ENCODE results near the gene ABHD8.

ABHD8 gene

DNA sequence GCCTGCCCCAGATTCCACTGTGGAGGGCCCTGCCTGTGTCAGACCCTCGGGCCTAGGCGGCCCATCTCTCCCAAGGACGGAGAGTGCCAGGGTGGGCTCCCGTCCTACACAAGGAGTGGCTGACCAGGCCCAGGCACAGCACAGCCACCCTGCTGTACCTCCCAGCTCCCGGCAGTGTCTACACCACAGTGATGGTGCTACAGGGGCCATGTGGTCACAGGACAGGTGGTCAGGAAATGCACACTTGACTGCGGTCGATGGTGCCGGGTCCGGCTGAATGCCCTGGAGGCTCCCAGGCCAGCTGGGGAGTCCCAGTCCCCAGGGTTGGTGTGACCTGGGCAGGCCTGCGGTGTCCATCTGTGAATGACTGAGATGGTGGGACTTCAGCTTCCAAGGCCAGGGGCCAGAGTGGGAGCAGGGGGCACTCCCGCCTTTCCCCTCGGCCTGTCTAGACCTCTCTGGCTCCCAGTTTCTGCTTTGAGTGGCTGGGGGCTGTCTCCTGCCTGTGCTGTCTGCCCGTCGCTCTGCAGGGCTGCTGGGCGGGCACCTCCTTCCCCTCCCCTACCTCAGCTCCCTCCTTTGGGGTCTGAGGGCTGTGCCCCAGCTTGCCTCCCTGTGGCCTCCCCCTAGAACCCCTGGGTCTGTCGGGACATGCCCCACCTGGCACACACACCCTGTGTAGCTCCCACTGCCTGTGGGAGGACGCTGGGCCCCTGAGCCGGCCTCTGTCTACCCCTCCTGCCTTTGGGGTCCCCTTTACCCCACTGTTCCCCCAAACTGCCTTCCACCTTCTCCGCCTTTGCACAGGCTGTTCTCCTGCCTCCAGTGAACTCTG is 18.6 kb upstream of the ABHD8 start:
- DNase-seq (ENCODE audit: low spot score), result no peak

DNA sequence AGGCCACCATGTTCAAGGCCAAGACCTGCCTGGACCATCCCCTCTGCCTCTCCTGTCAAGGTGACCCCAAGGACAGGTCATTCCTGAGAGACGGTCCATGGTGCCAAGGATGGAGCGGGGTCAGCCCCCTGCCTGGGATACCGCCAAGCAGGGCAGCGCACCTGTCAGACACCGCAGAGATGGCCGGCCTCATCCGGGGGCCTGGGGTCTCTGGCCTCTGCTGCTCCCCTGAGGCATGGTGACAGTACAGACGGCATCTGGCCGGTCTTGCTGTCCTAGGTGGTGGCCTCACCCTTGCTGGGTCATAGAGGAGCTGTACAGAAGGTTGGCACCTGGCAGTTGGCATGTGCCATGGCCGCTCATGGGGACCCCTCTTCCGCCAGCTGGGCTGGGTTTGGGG is 17.2 kb upstream of the ABHD8 start:
- DNase-seq (ENCODE audit: low spot score), result no peak

DNA sequence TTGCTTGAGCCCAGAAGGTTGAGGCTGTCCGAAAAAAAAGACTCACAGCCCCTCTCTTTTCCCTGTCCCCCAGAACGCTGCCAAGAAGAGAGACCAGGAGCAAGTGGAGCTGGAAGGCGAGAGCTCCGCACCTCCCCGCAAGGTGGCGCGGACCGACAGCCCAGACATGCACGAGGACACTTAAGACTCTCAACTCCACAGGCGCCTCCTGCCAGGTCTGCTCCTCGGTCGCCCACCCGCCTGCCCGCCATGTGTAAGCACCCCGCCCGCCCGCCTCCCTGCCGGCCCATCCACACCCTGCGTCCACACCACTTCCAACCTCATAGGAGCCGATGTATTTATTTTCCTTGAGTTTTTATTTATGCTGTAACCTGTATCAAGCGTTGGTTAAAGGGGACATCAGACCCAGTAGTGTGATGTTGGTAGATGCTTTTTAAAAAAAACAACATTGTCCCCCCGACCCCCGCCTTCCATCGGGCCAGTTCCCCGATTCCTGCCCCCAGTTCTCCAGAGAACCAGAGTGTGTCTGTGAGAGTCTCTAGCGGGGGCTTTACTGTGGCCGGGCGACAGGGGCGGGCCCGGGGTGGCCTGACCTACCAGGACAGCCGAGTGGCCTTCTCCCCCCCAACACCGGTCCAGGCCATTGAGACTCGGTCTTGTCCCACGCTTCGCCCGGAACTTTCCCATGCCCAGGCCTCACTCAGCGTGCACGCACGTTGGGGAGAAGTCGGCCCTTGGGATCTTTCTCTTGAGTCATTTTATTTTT is 16.4 kb upstream of the ABHD8 start:
- DNase-seq (ENCODE audit: low spot score), result no peak

DNA sequence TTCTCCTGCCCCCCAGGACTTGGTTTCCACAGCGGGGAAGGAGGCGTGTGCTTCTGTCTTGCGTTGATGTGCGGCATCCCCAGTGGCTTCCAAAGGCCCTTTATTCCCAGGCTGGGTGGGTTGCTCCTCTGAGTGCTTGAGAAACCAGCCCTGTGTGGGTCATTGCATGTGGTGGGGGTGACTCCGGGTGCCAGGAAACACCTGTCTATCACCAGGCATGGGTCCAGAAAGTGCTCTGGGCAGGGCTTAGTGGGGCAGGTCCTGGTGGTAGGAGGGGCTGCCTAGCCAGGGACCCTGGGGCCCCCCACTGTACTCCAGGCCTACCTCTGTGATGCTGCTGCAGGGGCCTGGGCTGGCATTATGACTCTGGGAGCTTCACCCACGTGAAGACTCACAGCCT is 15.7 kb upstream of the ABHD8 start:
- no peak for DNase-seq (ENCODE audit: low spot score)

DNA sequence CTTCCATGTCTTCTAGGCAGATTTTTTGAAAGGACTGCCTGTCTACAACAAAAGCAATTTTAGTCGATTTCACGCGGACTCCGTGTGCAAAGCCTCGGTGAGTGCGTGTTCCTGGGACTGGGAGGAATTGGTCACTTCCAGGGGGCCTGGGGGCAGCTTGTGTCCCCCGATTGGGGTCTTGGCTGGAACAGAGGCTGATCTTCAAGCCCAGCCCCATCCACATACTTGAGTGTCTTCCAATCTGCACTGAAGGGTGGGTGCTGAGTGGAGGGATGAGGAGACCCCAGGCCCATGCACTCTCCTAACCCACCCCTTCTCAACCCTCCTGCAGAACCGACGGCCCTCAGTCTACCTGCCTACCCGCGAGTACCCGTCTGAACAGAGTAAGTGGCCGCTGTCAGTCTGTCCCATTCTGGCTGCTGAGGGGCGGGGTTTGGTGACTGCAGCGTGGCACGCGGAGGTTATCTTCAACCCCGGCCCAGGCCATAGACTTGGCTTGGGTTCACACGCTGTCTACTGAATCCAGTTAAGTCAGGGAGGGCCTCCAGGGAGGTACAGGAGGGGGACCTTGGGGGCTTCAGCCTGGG is 10.9 kb upstream of the ABHD8 start:
- DNase-seq (ENCODE audit: low spot score), result no peak

DNA sequence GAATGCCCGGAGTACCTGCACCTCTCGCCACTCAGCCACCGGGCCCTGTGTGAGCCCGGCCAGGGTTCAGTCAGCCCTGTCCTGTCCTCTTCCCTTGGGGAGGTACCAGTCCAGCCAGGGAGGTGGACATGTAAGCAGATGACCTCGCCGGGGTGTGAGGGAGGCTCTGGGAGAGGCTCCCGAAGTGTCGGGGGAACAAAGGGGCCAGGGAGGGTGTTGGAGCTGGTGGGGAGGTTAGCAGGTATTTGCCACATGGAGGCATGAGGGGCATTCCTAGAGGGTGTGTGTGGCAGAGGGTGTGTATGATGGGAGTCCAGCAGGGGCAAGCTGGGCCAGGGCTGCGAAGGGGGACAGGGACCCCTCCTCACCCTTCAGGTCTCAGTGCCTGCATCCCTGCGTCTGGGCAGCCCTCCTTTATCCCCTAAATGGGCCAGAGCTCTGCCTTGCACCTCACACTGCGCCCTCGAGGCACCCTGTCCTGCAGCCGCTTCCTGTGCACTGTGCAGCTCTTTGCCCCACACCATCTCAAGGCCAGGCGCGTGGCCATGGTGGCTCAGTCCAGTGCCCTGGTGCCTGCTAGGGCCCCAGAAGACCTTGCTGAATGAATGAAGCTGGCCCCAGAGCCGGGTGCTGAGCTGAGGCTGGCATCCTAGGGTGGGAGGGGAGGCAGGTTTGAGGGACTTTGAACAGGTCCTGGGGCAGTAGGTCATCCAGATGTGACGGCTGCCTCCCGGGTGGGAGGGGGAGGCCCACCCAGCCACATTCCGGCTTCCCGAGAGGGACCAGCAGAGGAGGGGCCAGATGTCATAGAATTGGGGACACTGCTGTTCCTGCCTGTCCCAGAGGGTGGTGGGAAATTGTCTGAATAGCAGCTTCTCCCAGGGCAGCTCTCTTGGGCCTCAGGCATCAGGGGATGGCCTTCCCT is 9.2 kb upstream of the ABHD8 start:
- no peak for DNase-seq (ENCODE audit: low spot score)

DNA sequence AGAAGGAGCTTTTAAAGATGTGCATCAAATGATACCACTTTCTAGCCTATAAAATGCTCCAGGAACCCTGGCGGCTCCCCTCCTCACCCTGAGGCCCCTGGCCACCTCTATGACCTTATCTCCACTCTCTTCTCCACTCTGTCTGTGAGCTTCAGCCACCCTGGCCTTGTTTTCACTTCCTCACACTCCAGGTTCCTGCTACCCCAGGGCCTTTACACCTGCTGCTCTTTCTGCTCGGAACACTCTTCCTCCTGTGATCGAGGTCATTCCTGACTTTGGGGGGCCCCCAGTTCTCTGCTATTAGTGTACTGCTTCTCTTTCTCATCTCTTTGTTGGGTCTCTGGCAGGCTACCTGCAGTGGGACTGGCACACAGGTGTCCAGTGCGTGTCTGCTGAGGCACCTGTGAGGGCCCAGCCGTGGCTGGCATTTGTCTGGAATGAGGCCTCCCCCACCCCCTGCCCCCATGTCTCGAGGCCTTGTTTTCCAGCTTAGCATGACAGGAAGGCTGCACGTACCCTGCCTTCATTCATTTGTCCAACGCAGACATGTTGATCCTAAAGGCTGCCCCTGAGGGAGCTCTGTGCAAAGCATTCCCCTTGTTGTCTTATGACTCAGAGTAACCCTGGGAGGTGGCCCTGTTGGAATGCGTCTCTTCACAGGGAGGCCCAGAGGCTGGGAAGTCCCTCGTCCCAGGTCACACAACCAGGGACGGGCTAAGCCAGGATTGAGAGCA is 8.4 kb upstream of the ABHD8 start:
- DNase-seq (ENCODE audit: low spot score), result peak; percentile 91

DNA sequence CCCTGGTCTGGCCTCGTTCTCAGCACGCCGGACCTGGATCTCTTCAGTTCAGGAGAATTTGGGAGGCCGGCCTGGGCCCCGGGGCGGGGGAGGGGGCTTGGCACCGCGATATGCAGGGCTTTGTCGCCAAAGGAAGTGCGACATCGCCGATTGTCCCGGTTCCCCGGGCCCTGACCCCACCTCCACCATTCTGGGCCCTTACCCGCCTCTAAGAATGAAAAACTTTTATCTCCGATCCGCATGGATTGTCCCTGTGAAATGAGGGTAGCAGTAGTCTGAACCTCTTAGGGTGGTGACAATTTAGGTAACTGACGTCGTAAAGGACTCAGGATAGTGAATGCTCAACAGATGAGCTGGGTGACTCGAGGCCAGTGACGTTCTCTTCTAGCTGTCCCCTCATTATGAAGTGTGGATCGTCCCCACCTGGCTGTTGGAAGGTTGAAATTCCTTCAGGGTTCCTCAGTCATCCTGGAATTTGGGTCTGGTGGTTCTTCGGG is 6.8 kb upstream of the ABHD8 start:
- peak; percentile 32 for DNase-seq (ENCODE audit: low spot score)

DNA sequence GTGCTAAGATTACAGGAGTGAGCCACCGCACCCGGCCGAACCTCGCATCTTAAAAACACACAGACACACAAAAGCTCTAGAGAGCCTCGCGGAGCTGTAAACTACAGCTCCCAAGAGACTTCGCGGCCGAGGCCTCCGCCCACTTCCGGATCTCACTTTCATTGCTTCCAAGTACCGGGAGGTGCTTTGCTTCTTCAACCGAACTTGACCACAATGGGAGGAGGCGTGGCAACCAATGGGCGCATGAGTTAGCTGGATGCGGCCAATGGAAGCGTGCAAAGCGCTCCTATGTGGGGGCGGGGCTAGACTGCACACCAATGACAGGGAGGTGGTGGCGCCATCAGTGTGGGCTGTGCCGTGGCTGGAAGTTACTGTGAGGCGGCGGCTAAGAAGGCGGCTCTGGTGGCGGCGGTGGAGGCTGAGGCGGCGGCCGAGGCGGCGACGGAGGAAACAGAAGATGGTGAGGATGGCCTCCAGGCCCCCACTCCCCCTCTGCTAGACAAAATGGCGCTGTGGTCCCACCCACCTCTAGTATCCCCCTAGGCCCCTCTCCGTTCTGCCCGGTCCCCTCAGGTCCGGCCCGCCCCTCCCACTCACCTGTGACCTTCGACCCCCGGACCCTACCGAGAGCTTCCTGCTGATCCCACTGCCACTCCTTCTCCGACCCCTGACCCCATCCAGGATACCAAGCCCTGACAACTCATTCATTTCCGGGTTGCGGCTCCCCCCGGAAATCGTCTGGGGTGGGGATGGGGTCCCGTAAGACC is 6.2 kb upstream of the ABHD8 start, which contains the start of gene DDA1:
Gene DDA1 (plus strand): TSS at position 366 of the 767 bp plus-strand sequence. CDS start 92 bp downstream, at position 458.
- DNase-seq (ENCODE audit: low spot score), result peak; percentile 100

DNA sequence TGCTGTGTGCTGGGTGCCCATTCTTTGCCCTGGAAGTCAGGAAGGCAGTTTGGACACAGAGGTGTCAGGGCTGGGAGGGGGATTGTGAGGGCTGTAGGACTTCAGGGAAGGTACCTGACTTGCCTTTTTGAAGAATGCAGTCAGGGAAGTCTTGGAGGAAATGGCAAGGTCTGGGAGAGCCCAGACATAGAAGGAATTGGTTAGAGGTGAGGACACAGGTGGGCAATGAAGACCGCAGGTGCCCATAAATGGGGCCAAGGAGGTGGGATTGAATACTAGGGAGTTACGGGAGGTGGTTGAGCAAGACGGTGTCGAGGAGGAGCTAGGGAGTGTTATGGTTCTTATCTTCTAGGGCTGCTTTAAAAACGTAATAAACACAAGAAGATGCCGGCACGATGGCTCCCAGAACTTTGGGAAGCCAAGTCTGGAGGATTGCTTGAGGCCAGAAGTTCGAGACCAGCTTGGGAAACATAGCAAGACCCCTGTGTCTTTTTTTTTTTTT is 4.7 kb upstream of the ABHD8 start:
- DNase-seq (ENCODE audit: low spot score), result no peak

DNA sequence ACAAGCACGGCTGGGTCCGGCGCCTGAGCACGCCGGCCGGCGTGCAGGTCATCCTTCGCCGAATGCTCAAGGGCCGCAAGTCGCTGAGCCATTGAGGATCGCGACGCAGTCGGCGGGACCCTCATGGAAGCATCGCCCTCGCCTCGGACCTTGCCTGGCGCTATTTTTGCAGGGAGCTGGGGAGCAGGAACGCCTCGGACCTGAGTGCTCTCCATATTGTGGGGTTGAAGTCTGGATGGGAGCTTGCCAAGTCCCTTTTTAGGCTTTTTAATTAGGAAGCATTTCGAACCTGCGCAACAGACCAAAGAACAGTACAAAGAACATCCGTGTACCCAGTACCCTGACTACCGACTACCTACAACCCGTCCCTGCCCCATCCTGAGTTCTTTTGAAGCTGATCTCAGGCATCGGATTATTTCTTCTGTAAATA is 3.1 kb upstream of the ABHD8 start:
- DNase-seq (ENCODE audit: low spot score), result no peak

DNA sequence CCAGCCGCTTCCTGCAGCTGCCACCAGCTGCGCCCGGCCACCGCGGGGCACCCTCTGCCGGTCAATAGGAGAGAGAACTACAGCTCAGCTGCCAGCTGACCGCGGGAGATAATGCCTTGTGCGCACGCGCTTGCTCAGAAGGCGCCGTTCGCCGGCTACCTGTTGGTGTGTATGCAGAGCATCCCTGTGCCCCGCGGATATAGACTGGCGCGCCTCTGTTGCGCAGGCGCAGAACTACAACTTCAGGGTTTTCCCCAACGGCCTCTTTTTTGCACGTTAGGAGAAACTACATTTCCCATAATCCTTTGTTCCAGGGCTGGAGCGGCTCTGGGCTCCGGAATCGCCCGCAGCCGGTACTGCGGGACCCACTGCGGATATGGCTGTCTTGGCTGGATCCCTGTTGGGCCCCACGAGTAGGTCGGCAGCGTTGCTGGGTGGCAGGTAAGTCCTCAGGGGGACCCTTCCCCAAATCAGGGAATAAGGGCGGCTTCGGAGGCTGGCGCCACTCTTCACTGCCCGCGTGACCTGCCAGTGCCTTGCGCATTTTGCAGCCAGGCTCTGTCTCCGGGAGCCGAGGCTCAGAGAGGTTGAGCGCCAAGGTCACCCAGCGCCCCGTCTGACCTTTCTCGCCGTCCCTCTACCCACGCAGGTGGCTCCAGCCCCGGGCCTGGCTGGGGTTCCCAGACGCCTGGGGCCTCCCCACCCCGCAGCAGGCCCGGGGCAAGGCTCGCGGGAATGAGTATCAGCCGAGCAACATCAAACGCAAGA is 2.5 kb upstream of the ABHD8 start, which contains the start of gene MRPL34:
Gene MRPL34 (plus strand): TSS at position 356 of the 768 bp plus-strand sequence. CDS start 21 bp downstream, at position 377.
- peak; percentile 93 for DNase-seq (ENCODE audit: low spot score)

DNA sequence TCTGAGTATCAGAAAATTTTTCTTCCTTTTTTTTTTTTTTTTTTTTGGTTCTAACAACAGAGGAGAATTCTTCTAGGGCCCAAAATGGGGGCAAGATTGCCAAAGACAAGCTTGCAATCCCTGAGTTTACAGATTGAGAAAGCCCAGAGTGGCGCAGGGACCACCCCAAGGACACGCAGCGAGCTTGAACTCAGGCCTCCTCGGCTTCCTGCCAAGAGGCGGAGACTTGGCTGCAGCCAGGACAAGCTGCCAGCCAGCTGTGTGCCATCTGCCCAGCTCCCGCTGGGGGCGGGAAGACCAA is 1.9 kb upstream of the ABHD8 start:
- no peak for DNase-seq (ENCODE audit: low spot score)

DNA sequence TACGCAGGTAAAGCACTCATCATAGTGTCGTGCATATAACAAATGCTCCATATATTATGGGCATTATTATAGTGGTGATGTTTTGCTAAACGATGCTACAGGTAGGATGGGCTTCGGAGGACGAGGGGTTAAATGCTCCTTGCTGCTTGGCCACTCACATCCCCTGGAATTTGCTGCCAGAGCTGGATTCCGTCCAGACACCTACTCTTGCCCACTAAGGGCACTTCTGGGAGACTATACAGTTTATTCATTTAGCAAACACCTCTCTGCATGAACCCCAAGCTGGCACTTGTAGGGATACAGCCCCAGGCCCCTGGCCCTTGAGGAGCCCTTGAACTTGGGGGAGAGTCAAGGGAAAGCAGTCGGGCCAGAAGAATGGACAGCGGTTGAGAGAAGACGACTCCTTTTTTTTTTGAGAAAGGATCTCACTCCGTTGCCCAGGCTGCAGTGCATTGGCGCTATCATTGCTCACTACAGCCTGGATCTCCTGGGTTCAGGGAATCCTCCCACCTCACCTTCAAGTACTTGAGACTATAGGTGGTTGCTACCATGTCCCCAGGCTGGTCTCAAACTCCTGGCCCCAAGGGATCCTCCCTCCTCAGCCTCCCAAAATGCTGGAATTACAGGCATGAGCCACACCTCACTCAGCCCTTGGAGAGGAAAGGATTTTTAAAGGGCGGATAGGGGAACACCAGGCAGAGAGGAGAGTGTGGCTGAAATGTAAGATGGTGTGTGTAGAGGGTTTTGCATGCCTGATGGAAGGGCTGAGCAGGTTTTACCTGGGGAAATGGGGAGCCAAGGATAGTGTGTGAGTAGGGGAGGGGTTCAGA is 1.4 kb upstream of the ABHD8 start:
- no peak for DNase-seq (ENCODE audit: low spot score)

DNA sequence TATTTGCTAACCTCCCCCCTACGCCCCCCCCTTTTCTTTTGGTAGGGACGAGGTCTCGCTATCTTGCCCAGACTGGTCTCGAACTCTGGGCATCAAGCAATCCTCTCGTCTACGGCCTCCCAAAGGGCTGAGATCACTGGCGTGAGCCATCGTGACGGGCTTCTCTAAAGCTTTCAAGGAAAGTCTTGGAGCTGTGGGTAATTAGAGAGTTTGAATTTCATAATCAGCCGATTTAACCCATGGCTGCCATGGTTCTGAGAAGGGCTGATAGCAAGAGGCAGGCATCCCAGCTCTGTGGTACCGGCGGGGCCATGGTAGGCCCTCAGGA is 679 bp upstream of the ABHD8 start:
- no peak for DNase-seq (ENCODE audit: low spot score)

DNA sequence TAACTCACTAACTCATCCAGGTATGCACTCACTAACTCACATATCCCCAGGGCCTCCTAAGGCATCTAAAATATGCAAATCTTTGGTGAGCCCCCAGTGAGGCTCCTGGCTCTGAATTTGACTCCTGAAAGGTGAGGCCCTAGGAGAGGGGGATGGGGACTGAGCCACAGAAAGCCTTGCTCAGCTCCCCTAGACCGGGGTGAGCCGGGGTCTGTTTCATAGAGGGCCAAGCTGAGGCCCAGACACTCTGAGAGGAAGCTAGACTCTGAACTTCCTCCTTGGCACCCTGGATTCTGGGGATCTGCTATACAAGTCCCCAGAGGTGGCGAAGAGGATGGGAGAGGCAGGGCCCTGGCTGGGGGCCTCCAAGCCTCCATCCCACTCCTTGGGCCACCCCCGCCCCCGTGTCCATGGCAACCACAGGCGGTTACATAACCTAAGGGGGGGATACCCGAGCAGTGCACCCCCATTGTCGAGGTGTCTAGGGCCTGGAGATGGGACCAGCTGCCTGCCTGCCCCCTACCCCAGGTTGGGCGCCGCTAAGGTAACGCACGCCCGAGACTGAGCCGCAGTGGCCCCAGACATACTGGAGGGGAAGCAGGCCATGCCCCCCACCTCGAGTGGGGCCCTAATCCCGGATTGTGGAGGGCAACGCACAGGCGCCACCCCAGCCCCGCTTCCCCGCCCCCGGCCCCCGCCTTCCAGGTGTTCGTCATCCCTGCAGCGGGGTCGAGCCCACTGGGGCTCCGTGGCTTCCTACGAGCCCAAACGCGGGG is 646 bp downstream of the ABHD8 start:
- no peak for DNase-seq (ENCODE audit: low spot score)

DNA sequence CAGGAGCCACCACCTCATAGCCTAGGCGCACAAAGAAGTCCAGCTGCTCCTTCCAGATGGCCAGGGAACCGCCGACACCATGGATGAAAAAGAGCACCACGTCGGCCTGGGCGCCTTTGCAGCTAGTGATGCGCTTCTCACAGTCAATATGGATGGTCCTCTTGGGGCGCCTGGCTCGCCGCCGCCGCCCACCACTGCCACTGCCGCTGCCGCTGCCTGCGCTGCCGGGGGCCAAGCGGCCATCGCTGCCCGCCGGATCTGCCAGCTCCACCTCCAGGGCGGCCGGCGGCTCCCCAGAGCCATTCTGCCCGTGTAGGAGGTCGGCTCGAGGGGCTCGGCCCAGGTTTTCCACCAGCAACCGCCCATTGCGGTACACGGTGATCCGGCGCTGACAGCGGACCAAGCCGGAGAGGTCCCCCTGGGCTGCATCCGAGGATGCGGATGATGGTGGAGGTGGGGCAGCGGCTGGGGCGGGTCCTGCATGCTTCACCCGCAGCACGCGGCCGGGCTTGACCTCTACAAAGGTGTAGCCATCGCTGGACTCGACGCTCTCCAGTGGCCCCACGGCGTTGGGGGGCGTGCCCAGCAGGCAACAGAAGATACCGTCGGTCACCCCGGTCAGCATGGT is 2.1 kb downstream of the ABHD8 start:
- no peak for DNase-seq (ENCODE audit: low spot score)

All from hepatic stellate cell (primary cell).